Measurements from ENCODE around the gene ARL13B. TPM values are rescaled to one million over a fixed set of nuclear protein-coding genes. Genes with fewer than 3 reads are reported as not detected.
A peak's percentile ranks its signal among the peaks of the same experiment; 100 is the strongest.

ARL13B gene
- total and polyA plus RNA-seq, 2 donors (not counting 3 experiments of a cell fraction or from before 2014, with no cell fraction given) = 3.8 to 8.6 TPM

- H2AFZ ChIP-seq (ENCODE audit: low read depth, low read length) = no peak overlapping the region
- H3K36me3 ChIP-seq (ENCODE audit: control insufficient read depth in 2 of 2, extremely low read depth in 1 of 2, insufficient read depth in 2 of 2, low read length in 2 of 2) = no peaks in the 10 kb centered on the region
- peaks cover 6% of the 10 kb centered on the region for H3K4me1 ChIP-seq (ENCODE audit: control insufficient read depth, extremely low read depth, insufficient read depth, low read length)
- H3K9me1 ChIP-seq (replicated peaks; ENCODE audit: control insufficient read depth, extremely low read depth, insufficient read depth, low read length) = no peaks in the 10 kb centered on the region
- intact Hi-C loops (cut with micrococcal nuclease) = no loop called here
- POLR2A ChIA-PET = no interaction called here
- no peak overlapping the region for H3K27ac ChIP-seq (ENCODE audit: insufficient read depth, low read depth, low read length)
- TF ChIP-seq GATA2 (IDR thresholded peaks at IDR 0.05; ENCODE audit: insufficient read depth, insufficient read length, low read depth, low read length) (no peak), EZH2 (IDR thresholded peaks at IDR 0.05; ENCODE audit: borderline replicate concordance, low read depth, low read length, severe bottlenecking) (no peak), JUN (IDR thresholded peaks at IDR 0.05; ENCODE audit: borderline replicate concordance, insufficient read depth, insufficient read length, low read depth) (no peak), MYC (IDR thresholded peaks at IDR 0.05; ENCODE audit: low read depth, low read length) (no peak)
- no peaks in the 10 kb centered on the region for H3K79me2 ChIP-seq (ENCODE audit: control insufficient read depth, insufficient read depth, low read length)
- H3K9ac ChIP-seq (replicated peaks; ENCODE audit: extremely low read depth, insufficient read depth, low read length) = no peak overlapping the region
- FAIRE-seq (no peak), DNase-seq (ENCODE audit: low read depth, low spot score) (no peak)
- no peaks in the 10 kb centered on the region for H3K9me3 ChIP-seq (replicated peaks; ENCODE audit: control insufficient read depth, insufficient read depth, low read length)
- dilution Hi-C loops (cut with MboI; ENCODE audit: extremely low pct_ligation_motif_present, low sequenced_read_pairs) = no loop called here
- H3K4me2 ChIP-seq (ENCODE audit: insufficient read depth, low read length) = no peak overlapping the region
- no peaks in the 10 kb centered on the region for H3K27me3 ChIP-seq (ENCODE audit: control insufficient read depth in 2 of 2, insufficient read depth in 2 of 2, low read length in 2 of 2)
- BruUV-seq (replicated peaks) = no TSS peak
- CTCF ChIA-PET = interaction anchor here (1.3 kb wide), 1 partner anchor 58 kb away, joined by 9 read pairs; no protein-coding TSS in a partner anchor
- no peak overlapping the region for H3K4me3 ChIP-seq (replicated peaks in 1 of 3; ENCODE audit: insufficient read depth in 1 of 3, low read depth in 1 of 3, low read length in 3 of 3)
- H4K20me1 ChIP-seq (replicated peaks; ENCODE audit: control insufficient read depth, extremely low read depth, insufficient read depth, low read length) = no peaks in the 10 kb centered on the region
Observed at GRCh38 chr3:94011233-94011711, 31.3 kb downstream of the ARL13B start.

DNA sequence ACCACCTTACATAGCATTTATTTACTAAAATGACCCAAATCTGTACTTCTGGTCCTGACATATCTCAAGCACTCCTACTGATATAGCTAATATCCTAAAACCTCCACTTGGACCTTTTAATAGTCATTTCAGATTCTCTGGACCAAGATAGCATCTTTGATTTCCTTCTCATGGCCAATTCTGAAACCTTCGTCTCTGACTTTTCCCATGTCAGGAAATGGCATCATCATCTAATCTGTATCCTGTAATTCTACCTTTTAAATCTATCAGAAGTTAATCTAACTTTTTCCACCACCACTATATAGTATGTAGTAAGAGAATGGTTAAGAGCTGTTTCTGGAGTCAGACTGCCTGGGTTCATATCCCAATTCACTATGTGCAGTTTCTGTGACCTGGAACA lies 32.2 kb downstream of the ARL13B start:
- CTCF ChIA-PET = no interaction called here
- no peaks in the 10 kb centered on the region for H3K9me3 ChIP-seq (replicated peaks; ENCODE audit: control insufficient read depth, insufficient read depth, low read length)
- DNase-seq (ENCODE audit: low read depth, low spot score) = no peak
- POLR2A ChIA-PET = no interaction called here
- no peak overlapping the region for H3K9ac ChIP-seq (replicated peaks; ENCODE audit: extremely low read depth, insufficient read depth, low read length)
- no peak for FAIRE-seq
- dilution Hi-C loops (cut with MboI; ENCODE audit: extremely low pct_ligation_motif_present, low sequenced_read_pairs) (no loop called here), intact Hi-C loops (cut with micrococcal nuclease) (no loop called here)
- BruUV-seq (replicated peaks) = no TSS peak
- no peak for TF ChIP-seq MYC (IDR thresholded peaks at IDR 0.05; ENCODE audit: low read depth, low read length)
- TF ChIP-seq FOS (IDR thresholded peaks at IDR 0.05; ENCODE audit: borderline replicate concordance, insufficient read depth, low read length) = no peak
- TF ChIP-seq GATA2 (IDR thresholded peaks at IDR 0.05; ENCODE audit: insufficient read depth, insufficient read length, low read depth, low read length) = peak; percentile 53
- H2AFZ ChIP-seq (ENCODE audit: low read depth, low read length) = no peak overlapping the region
- H3K79me2 ChIP-seq (ENCODE audit: control insufficient read depth, insufficient read depth, low read length) = no peaks in the 10 kb centered on the region
- no peaks in the 10 kb centered on the region for H3K9me1 ChIP-seq (replicated peaks; ENCODE audit: control insufficient read depth, extremely low read depth, insufficient read depth, low read length)
- H3K4me2 ChIP-seq (ENCODE audit: insufficient read depth, low read length) = peak overlapping the region; percentile 36
- H3K27me3 ChIP-seq (ENCODE audit: control insufficient read depth in 2 of 2, insufficient read depth in 2 of 2, low read length in 2 of 2) = no peaks in the 10 kb centered on the region
- no peaks in the 10 kb centered on the region for H3K36me3 ChIP-seq (ENCODE audit: control insufficient read depth in 2 of 2, extremely low read depth in 1 of 2, insufficient read depth in 2 of 2, low read length in 2 of 2)
- H3K27ac ChIP-seq (ENCODE audit: insufficient read depth, low read depth, low read length) = no peak overlapping the region
- H3K4me3 ChIP-seq (replicated peaks in 1 of 3; ENCODE audit: insufficient read depth in 1 of 3, low read depth in 1 of 3, low read length in 3 of 3) = no peak overlapping the region
- peaks cover 6% of the 10 kb centered on the region for H3K4me1 ChIP-seq (ENCODE audit: control insufficient read depth, extremely low read depth, insufficient read depth, low read length)
- no peaks in the 10 kb centered on the region for H4K20me1 ChIP-seq (replicated peaks; ENCODE audit: control insufficient read depth, extremely low read depth, insufficient read depth, low read length)
